GM19240 (cell line): Measurements from ENCODE around the gene COL5A3.
"Not testable (repeated sequence)": the region's sequence is repeated elsewhere in the genome, so short reads cannot be mapped to it uniquely, and the experiment has no call there.

Source experiments
- DNase-seq: peaks from one replicate; pipeline ENCODE4 v3.0.0; 2011; ENCODE audit warnings: low spot score; ENCODE audit not compliant: insufficient read length

Gene COL5A3

GRCh38 chr19:10010247-10010691 is at the start of gene COL5A3:
Gene COL5A3 (minus strand): TSS chr19:10010504. CDS start chr19:10010385, 119 bp downstream.
- DNase-seq = no peak

GRCh38 chr19:10052602-10053360 is 42.5 kb upstream of the COL5A3 start:
- no peak for DNase-seq

- DNase-seq = no peak
These were observed 39.3 kb upstream of the COL5A3 start for GRCh38 chr19:10049626-10050025.

- DNase-seq = no peak
These were observed 35.1 kb upstream of the COL5A3 start for GRCh38 chr19:10045371-10045770.

GRCh38 chr19:10044390-10044789 is 34.1 kb upstream of the COL5A3 start:
- DNase-seq = no peak

- no peak for DNase-seq
These were observed 33.1 kb upstream of the COL5A3 start for GRCh38 chr19:10043286-10043927.

GRCh38 chr19:10037809-10038208 is 27.5 kb upstream of the COL5A3 start:
- DNase-seq = no peak

GRCh38 chr19:10037367-10037766 is 27.1 kb upstream of the COL5A3 start:
- no peak for DNase-seq

- no peak for DNase-seq
These were observed 26.3 kb upstream of the COL5A3 start for GRCh38 chr19:10036601-10037071.

- no peak for DNase-seq
These were observed 23.3 kb upstream of the COL5A3 start for GRCh38 chr19:10033614-10034013.

- peak; percentile 95 for DNase-seq
These were observed 17.1 kb upstream of the COL5A3 start for GRCh38 chr19:10027158-10027997.

- no peak for DNase-seq
These were observed 16.4 kb upstream of the COL5A3 start for GRCh38 chr19:10026744-10027143.

- not testable (repeated sequence) for DNase-seq
These were observed 12.8 kb upstream of the COL5A3 start for GRCh38 chr19:10023096-10023495.

GRCh38 chr19:10021863-10022262 is 11.6 kb upstream of the COL5A3 start:
- no peak for DNase-seq

GRCh38 chr19:10021446-10021845 is 11.1 kb upstream of the COL5A3 start:
- DNase-seq = no peak

GRCh38 chr19:10020851-10021250 is 10.5 kb upstream of the COL5A3 start:
- no peak for DNase-seq

GRCh38 chr19:10019246-10019645 is 8.9 kb upstream of the COL5A3 start:
- DNase-seq = no peak

GRCh38 chr19:10018786-10019185 is 8.5 kb upstream of the COL5A3 start:
- no peak for DNase-seq

GRCh38 chr19:10018263-10018662 is 8.0 kb upstream of the COL5A3 start:
- DNase-seq = no peak

GRCh38 chr19:10013834-10014618 is 3.7 kb upstream of the COL5A3 start:
- no peak for DNase-seq

GRCh38 chr19:10013316-10013715 is 3.0 kb upstream of the COL5A3 start, which contains the start of gene RDH8:
Gene RDH8 (plus strand): TSS chr19:10013483. CDS start chr19:10013498, 15 bp downstream.
- no peak for DNase-seq
